Measurements from ENCODE around the gene ITGB5.
"Not testable (repeated sequence)": the region's sequence is repeated elsewhere in the genome, so short reads cannot be mapped to it uniquely, and the experiment has no call there.

Gene ITGB5

GRCh38 chr3:124834723-124835718, 52.1 kb downstream of the ITGB5 start:
- peak; percentile 98 for DNase-seq

- DNase-seq: no peak
Measured at GRCh38 chr3:124833710-124834332, 53.3 kb downstream of the ITGB5 start.

- no peak for DNase-seq
Measured at GRCh38 chr3:124832782-124833709, 54.1 kb downstream of the ITGB5 start.

GRCh38 chr3:124831628-124832199, 55.5 kb downstream of the ITGB5 start:
- no peak for DNase-seq

- no peak for DNase-seq
Measured at GRCh38 chr3:124829819-124830554, 57.2 kb downstream of the ITGB5 start.

- DNase-seq: no peak
Measured at GRCh38 chr3:124829178-124829818, 57.9 kb downstream of the ITGB5 start.

GRCh38 chr3:124827476-124828206, 59.5 kb downstream of the ITGB5 start:
- DNase-seq: not testable (repeated sequence)

- DNase-seq: no peak
Measured at GRCh38 chr3:124826703-124827102, 60.5 kb downstream of the ITGB5 start.

GRCh38 chr3:124824286-124824915, 62.8 kb downstream of the ITGB5 start:
- DNase-seq: no peak

GRCh38 chr3:124823648-124824047, 63.5 kb downstream of the ITGB5 start:
- DNase-seq: no peak

GRCh38 chr3:124823206-124823605, 64.0 kb downstream of the ITGB5 start:
- no peak for DNase-seq

- no peak for DNase-seq
Measured at GRCh38 chr3:124821356-124821755, 65.8 kb downstream of the ITGB5 start.

- DNase-seq: no peak
Measured at GRCh38 chr3:124818398-124819091, 68.6 kb downstream of the ITGB5 start.

GRCh38 chr3:124817079-124817478, 70.1 kb downstream of the ITGB5 start:
- DNase-seq: no peak

GRCh38 chr3:124816206-124816605, 71.0 kb downstream of the ITGB5 start:
- no peak for DNase-seq

- no peak for DNase-seq
Measured at GRCh38 chr3:124815781-124816180, 71.4 kb downstream of the ITGB5 start.

- DNase-seq: no peak
Measured at GRCh38 chr3:124814620-124815421, 72.3 kb downstream of the ITGB5 start.

GRCh38 chr3:124813541-124813940, 73.6 kb downstream of the ITGB5 start:
- no peak for DNase-seq

Data from NCI-H2171 (cell line).